Aorta (tissue), 5 donors: ENCODE measurements around the gene ETV7. TPM values are rescaled to one million over a fixed set of nuclear protein-coding genes. Genes with fewer than 3 reads are reported as not detected.
A peak's percentile ranks its signal among the peaks of the same experiment; 100 is the strongest.

Source experiments
- ATAC-seq: fragments of 200-7000 bp; cut with Tn5 transposase; one replicate; pipeline ENCODE4 v1.9.1; 2022; ENCODE audit warnings: moderate library complexity; ENCODE audit not compliant: low FRiP score
- DNase-seq, 2 donors: peaks; one replicate each; pipeline ENCODE4 v3.0.0-alpha.2; 2020
- H3K27ac ChIP-seq, 2 donors: one replicate each; pipeline ENCODE4 v1.5.1; 2013; ENCODE audit warnings: low read length in 2 of 2, mild to moderate bottlenecking in 2 of 2, moderate library complexity in 2 of 2, control low read depth in 1 of 2, inconsistent platforms in 1 of 2, low read depth in 1 of 2
- H3K27me3 ChIP-seq, 2 donors: one replicate each; pipeline ENCODE4 v1.6.1; 2013; ENCODE audit warnings: control low read depth in 1 of 2, low read length in 1 of 2, mild to moderate bottlenecking in 1 of 2, moderate library complexity in 1 of 2; ENCODE audit not compliant: insufficient read depth in 2 of 2, control insufficient read depth in 1 of 2
- H3K36me3 ChIP-seq, 2 donors: one replicate each; pipeline ENCODE4 v1.6.1; 2013; ENCODE audit warnings: control low read depth in 1 of 2, low read length in 1 of 2, mild to moderate bottlenecking in 1 of 2; ENCODE audit not compliant: insufficient read depth in 2 of 2, control insufficient read depth in 1 of 2
- H3K4me1 ChIP-seq, 2 donors: one replicate each; pipeline ENCODE4 v1.6.1; 2013; ENCODE audit warnings: low read length in 2 of 2, control low read depth in 1 of 2, mild to moderate bottlenecking in 1 of 2, moderate library complexity in 1 of 2; ENCODE audit not compliant: insufficient read depth in 2 of 2, control insufficient read depth in 1 of 2
- H3K4me3 ChIP-seq, 2 donors: one replicate each; pipeline ENCODE4 v1.5.1; 2013; ENCODE audit warnings: low read length in 2 of 2, control low read depth in 1 of 2, mild to moderate bottlenecking in 1 of 2
- H3K9me3 ChIP-seq: one replicate; pipeline ENCODE4 v1.6.1; 2013; ENCODE audit warnings: mild to moderate bottlenecking, low read length; ENCODE audit not compliant: control insufficient read depth
- WGBS, 2 donors: extraction: QIAGEN DNeasy Blood & Tissue Kit; methylation state at CpG; one replicate each; pipeline ENCODE4 v1.1.7; 2013; 5-methylcytosine and 5-hydroxymethylcytosine counted together
- intact Hi-C, 2 donors: fragments of 100-400 bp; cut with DNase I; formaldehyde crosslinking; loops; one replicate each; pipeline versions ENCODE4 v1.14.2 to v1.15.0; 2022
- polyA plus RNA-seq, 2 donors: library from polyadenylated mRNA; stranded (reverse); fragments of 200-250 nt; gene quantifications; one replicate each; pipeline ENCODE4 v1.2.3, GENCODE V29; 2013
- total RNA-seq, 2 donors: library from RNA; stranded (reverse); fragmentation: NEBNext Ultra II Directional; extraction: Animal tissue kit (Norgen Biotek cat#: 25700); gene quantifications; one replicate each; pipeline ENCODE4 v1.2.1, GENCODE V29; 2021
- donor health status: healthy with polysubstance abuse.
- donor health status: Bipolar disorder and iron deficiency.
- donor health status: DM: no; HTN: no; CAD: no.
- donor health status: DM: no; HTN: no; CAD: no.
- donor health status: DM: yes; HTN: yes; CAD: no.

Gene ETV7
- total and polyA plus RNA-seq, 4 donors = 2.2 to 5.4 (median 3.1) TPM

DNA sequence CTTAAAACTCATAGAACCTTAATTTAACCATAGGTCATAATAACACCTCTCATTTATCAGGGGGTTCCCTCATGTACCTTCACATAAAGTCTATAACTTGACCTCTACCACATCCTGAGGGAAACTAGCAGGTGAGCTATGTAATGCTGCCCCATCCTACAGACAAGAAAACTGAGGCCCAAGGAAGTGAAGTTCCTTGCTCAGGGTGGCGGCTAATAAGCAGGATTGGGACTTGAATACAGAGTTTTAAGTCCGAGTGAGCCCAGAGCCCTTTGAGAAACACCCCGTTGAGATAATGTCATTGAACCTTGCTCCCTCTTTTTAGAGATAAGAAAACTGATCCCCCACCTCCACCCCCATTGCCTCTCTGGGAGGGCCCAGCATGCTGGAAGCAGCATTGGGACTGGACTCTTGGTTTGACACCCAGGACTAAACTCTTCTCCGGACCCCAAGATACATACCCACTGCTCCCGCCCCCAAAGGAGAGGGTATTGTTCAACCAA, 51.2 kb downstream of the ETV7 start:
- H3K27me3 ChIP-seq = no peaks in the 10 kb centered on the region
- no peaks in the 10 kb centered on the region for H3K36me3 ChIP-seq
- WGBS, 2 donors = 94 to 99% methylated on average over 5 of the region's 5 CpGs
- H3K4me1 ChIP-seq = no peaks in the 10 kb centered on the region
- no peak overlapping the region for H3K27ac ChIP-seq
- DNase-seq (no peak), ATAC-seq (no peak)
- H3K9me3 ChIP-seq = no peaks in the 10 kb centered on the region
- H3K4me3 ChIP-seq = no peak overlapping the region
- intact Hi-C loops = no loop called here

GRCh38 chr6:36335465-36336207, 51.8 kb downstream of the ETV7 start:
- no peaks in the 10 kb centered on the region for H3K9me3 ChIP-seq
- H3K27ac ChIP-seq = no peak overlapping the region
- intact Hi-C loops = no loop called here
- DNase-seq = peak in 1 of 2 donors; percentile 43
- 90 to 92% methylated on average over 14 of the region's 14 CpGs for WGBS, 2 donors
- no peaks in the 10 kb centered on the region for H3K27me3 ChIP-seq
- ATAC-seq = no peak
- H3K4me3 ChIP-seq = no peak overlapping the region
- no peaks in the 10 kb centered on the region for H3K4me1 ChIP-seq
- H3K36me3 ChIP-seq = no peaks in the 10 kb centered on the region

DNA sequence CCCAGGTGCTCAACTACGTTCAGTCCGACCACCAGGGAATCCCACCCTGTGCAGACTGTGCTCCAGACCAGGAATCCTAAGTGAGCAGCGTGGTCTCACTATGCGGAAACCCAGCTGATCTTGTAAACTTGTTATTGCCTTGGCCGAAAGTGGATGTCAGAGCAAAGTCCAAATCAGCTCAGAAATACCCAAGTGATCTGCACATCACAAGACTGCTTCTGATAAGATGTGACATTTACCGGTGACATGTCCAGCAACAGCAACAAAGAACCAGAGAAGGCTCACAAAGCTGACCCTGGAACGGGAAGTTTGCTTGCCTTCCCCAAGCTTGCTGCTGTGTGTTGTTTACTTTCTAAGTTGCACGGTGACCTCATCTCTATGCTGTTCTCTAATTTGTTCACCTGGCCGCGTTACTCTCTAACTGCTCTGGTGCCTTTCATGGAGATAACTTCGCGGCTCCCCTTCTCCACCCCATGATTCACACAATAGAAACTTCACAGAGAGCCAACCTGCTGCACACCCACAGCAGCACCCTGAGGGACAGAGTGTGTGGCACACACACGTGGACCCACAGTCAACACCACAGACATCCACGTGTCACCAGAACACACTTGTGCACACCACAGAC, 52.5 kb downstream of the ETV7 start:
- ATAC-seq (no peak), DNase-seq (peak in 1 of 2 donors; percentile 28)
- Histone ChIP-seq H3K9me3 (no peaks in the 10 kb centered on the region), H3K4me1 (no peaks in the 10 kb centered on the region), H3K27me3 (no peaks in the 10 kb centered on the region), H3K27ac (no peak overlapping the region), H3K4me3 (no peak overlapping the region), H3K36me3 (no peaks in the 10 kb centered on the region)
- intact Hi-C loops = no loop called here
- 80 to 84% methylated on average over 14 of the region's 14 CpGs for WGBS, 2 donors

DNA sequence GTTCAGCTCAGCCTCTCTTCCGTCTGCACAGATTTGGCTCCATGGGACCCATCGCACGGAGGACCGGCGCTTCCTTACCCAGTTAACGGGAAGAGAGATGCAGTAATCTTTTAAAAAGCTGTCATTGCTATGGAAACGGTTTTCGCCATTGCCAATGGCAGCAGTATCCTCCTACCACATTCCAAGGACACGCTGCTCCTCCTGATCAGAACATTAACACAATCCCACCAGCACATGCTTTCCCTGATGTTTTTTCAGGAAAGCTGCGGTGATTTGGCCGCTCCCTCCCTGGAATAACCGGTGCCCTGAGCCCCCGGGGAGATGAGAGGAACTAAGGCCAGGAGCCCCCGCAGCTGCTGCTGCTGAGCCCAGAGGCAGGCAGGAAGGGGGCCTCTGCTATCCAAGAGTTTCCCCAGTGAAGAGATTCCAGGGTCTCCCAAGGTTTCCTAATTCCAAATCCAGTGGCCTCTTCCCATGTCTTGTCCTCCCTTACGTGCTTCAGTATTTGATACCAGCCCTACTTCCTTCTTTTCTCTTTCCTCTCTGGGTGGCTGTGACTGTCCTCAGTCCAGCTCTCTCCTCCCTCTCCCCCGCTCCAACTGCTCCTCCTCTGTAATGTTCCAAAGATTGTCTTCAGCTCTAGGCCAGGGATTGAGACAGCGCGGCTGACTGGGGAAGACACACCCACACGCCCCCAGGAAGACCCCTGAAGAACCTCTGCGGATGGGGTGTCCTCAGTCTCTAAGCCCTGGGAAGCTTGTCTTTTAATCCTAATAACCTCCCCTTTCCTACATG, 53.3 kb downstream of the ETV7 start:
- Histone ChIP-seq H3K4me1 (no peaks in the 10 kb centered on the region), H3K27me3 (no peaks in the 10 kb centered on the region), H3K4me3 (no peak overlapping the region), H3K9me3 (no peaks in the 10 kb centered on the region), H3K27ac (no peak overlapping the region), H3K36me3 (no peaks in the 10 kb centered on the region)
- 44 to 49% methylated on average over 20 of the region's 20 CpGs for WGBS, 2 donors
- DNase-seq (peak in 1 of 2 donors; percentile 55), ATAC-seq (peak; percentile 48)
- intact Hi-C loops = no loop called here

GRCh38 chr6:36333171-36333895, 54.1 kb downstream of the ETV7 start:
- peak in 1 of 2 donors; percentile 41 for DNase-seq
- 81 to 82% methylated on average over 8 of the region's 8 CpGs for WGBS, 2 donors
- H3K36me3 ChIP-seq = no peaks in the 10 kb centered on the region
- no peaks in the 10 kb centered on the region for H3K27me3 ChIP-seq
- no peaks in the 10 kb centered on the region for H3K9me3 ChIP-seq
- H3K27ac ChIP-seq = no peak overlapping the region
- intact Hi-C loops = no loop called here
- no peaks in the 10 kb centered on the region for H3K4me1 ChIP-seq
- H3K4me3 ChIP-seq = no peak overlapping the region
- no peak for ATAC-seq

GRCh38 chr6:36331381-36331780, 56.1 kb downstream of the ETV7 start:
- no peak for DNase-seq
- no peak for ATAC-seq

DNA sequence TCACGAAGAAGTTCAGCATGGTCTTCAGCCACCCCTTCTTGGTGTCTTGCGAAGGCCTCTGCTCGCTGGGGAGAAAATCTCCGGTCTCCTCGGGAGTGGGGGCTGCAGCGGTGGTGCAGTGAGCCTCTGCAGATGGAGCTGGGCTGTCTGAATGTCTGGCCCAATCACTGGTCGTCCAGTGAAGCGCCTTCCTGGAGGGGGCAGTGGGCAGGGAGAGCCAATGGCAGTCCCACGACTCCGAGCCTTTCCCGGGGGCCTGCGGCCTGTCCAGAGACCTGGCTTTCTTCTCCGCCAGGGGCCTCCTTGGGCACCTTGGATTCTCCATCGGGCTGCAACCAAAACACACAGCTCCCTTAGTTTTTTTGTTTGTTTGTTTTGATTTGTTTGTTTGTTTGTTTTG, 57.1 kb downstream of the ETV7 start:
- Histone ChIP-seq H3K36me3 (no peaks in the 10 kb centered on the region), H3K27me3 (no peaks in the 10 kb centered on the region), H3K4me3 (no peak overlapping the region), H3K4me1 (no peaks in the 10 kb centered on the region), H3K9me3 (no peaks in the 10 kb centered on the region), H3K27ac (no peak overlapping the region)
- no peak for DNase-seq
- ATAC-seq = no peak
- intact Hi-C loops = no loop called here
- 89 to 90% methylated on average over 14 of the region's 14 CpGs for WGBS, 2 donors

More at GRCh38 chr6:36331381-36331780, 56.1 kb downstream of the ETV7 start:
- Histone ChIP-seq H3K36me3 (no peaks in the 10 kb centered on the region), H3K9me3 (no peaks in the 10 kb centered on the region), H3K27ac (no peak overlapping the region), H3K27me3 (no peaks in the 10 kb centered on the region), H3K4me1 (no peaks in the 10 kb centered on the region), H3K4me3 (no peak overlapping the region)
- intact Hi-C loops = no loop called here
- WGBS, 2 donors = 95 to 96% methylated on average over 6 of the region's 6 CpGs

DNA sequence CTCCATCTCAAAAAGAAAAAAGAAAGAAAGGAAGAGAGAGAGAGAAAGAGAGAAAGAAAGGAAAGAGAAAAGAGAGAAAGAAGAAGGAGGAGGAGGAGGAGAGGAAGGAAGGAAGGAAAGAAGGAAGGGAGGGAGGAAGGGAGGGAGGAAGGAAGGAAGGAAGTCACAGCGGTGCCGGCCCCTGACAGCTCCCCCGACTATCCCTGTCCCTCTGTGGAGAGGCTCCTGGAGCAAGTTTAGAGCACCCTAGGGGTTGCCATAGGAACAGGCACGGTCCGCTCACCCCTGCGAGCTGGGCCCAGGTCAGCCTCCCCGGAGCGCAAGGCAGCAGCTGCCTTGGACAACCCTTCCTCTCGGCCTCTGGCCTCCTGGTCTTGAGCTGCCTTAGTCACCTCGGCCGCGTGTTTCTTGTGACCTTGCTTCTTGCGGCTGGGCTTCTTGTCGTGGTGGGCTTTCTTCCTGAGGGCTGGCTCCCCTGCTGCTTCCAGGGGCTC, 57.6 kb downstream of the ETV7 start:
- 75 to 80% methylated on average over 14 of the region's 14 CpGs for WGBS, 2 donors
- H3K4me1 ChIP-seq = no peaks in the 10 kb centered on the region
- no peaks in the 10 kb centered on the region for H3K27me3 ChIP-seq
- DNase-seq (no peak), ATAC-seq (no peak)
- intact Hi-C loops = no loop called here
- no peaks in the 10 kb centered on the region for H3K9me3 ChIP-seq
- H3K27ac ChIP-seq = no peak overlapping the region
- no peaks in the 10 kb centered on the region for H3K36me3 ChIP-seq
- no peak overlapping the region for H3K4me3 ChIP-seq
